ENCODE data around the gene METTL16.

The METTL16 gene

GRCh38 chr17:2376107-2376506, 135.6 kb downstream of the METTL16 start:
- TF ChIP-seq REST (IDR thresholded peaks at IDR 0.05; ENCODE audit: low read depth) (no peak), ZBTB7A (IDR thresholded peaks at IDR 0.05; ENCODE audit: low read depth) (no peak), TEAD4 (IDR thresholded peaks at IDR 0.05) (no peak), YY1 (IDR thresholded peaks at IDR 0.05; ENCODE audit: low read depth) (no peak), CEBPB (IDR thresholded peaks at IDR 0.05) (no peak), TAF1 (IDR thresholded peaks at IDR 0.05; ENCODE audit: low read depth) (no peak), EGR1 (IDR thresholded peaks at IDR 0.05) (no peak), USF1 (IDR thresholded peaks at IDR 0.05) (no peak), FOXM1 (IDR thresholded peaks at IDR 0.05; ENCODE audit: borderline replicate concordance, low read depth) (no peak), EP300 (IDR thresholded peaks at IDR 0.05; ENCODE audit: borderline replicate concordance) (no peak), TCF12 (IDR thresholded peaks at IDR 0.05; ENCODE audit: low read depth) (no peak), RAD21 (IDR thresholded peaks at IDR 0.05; ENCODE audit: low read depth) (no peak), CREB1 (IDR thresholded peaks at IDR 0.05; ENCODE audit: low read depth) (no peak), MAX (IDR thresholded peaks at IDR 0.05) (no peak), NFIC (IDR thresholded peaks at IDR 0.05) (no peak)

GRCh38 chr17:2375406-2375805, 136.3 kb downstream of the METTL16 start:
- TF ChIP-seq NFIC (IDR thresholded peaks at IDR 0.05) (no peak), EP300 (IDR thresholded peaks at IDR 0.05; ENCODE audit: borderline replicate concordance) (no peak), CREB1 (IDR thresholded peaks at IDR 0.05; ENCODE audit: low read depth) (no peak), TAF1 (IDR thresholded peaks at IDR 0.05; ENCODE audit: low read depth) (no peak), ZBTB7A (IDR thresholded peaks at IDR 0.05; ENCODE audit: low read depth) (no peak), RAD21 (IDR thresholded peaks at IDR 0.05; ENCODE audit: low read depth) (no peak), MAX (IDR thresholded peaks at IDR 0.05) (no peak), YY1 (IDR thresholded peaks at IDR 0.05; ENCODE audit: low read depth) (no peak), FOXM1 (IDR thresholded peaks at IDR 0.05; ENCODE audit: borderline replicate concordance, low read depth) (no peak), USF1 (IDR thresholded peaks at IDR 0.05) (no peak), REST (IDR thresholded peaks at IDR 0.05; ENCODE audit: low read depth) (no peak), TCF12 (IDR thresholded peaks at IDR 0.05; ENCODE audit: low read depth) (no peak), CEBPB (IDR thresholded peaks at IDR 0.05) (no peak), TEAD4 (IDR thresholded peaks at IDR 0.05) (no peak), EGR1 (IDR thresholded peaks at IDR 0.05) (no peak)

GRCh38 chr17:2374549-2375285, 137.0 kb downstream of the METTL16 start:
- no peak for TF ChIP-seq MAX (IDR thresholded peaks at IDR 0.05)
- no peak for TF ChIP-seq CEBPB (IDR thresholded peaks at IDR 0.05)
- TF ChIP-seq CREB1 (IDR thresholded peaks at IDR 0.05; ENCODE audit: low read depth) = no peak
- TF ChIP-seq RAD21 (IDR thresholded peaks at IDR 0.05; ENCODE audit: low read depth) = no peak
- no peak for TF ChIP-seq EP300 (IDR thresholded peaks at IDR 0.05; ENCODE audit: borderline replicate concordance)
- no peak for TF ChIP-seq TAF1 (IDR thresholded peaks at IDR 0.05; ENCODE audit: low read depth)
- TF ChIP-seq EGR1 (IDR thresholded peaks at IDR 0.05) = no peak
- TF ChIP-seq TCF12 (IDR thresholded peaks at IDR 0.05; ENCODE audit: low read depth) = no peak
- no peak for TF ChIP-seq TEAD4 (IDR thresholded peaks at IDR 0.05)
- TF ChIP-seq NFIC (IDR thresholded peaks at IDR 0.05) = no peak
- TF ChIP-seq ZBTB7A (IDR thresholded peaks at IDR 0.05; ENCODE audit: low read depth) = no peak
- no peak for TF ChIP-seq FOXM1 (IDR thresholded peaks at IDR 0.05; ENCODE audit: borderline replicate concordance, low read depth)

- TF ChIP-seq ZBTB7A (IDR thresholded peaks at IDR 0.05; ENCODE audit: low read depth) (no peak), NFIC (IDR thresholded peaks at IDR 0.05) (no peak), REST (IDR thresholded peaks at IDR 0.05; ENCODE audit: low read depth) (no peak), CREB1 (IDR thresholded peaks at IDR 0.05; ENCODE audit: low read depth) (no peak), RAD21 (IDR thresholded peaks at IDR 0.05; ENCODE audit: low read depth) (no peak), YY1 (IDR thresholded peaks at IDR 0.05; ENCODE audit: low read depth) (no peak), FOXM1 (IDR thresholded peaks at IDR 0.05; ENCODE audit: borderline replicate concordance, low read depth) (no peak), MAX (IDR thresholded peaks at IDR 0.05) (no peak), EGR1 (IDR thresholded peaks at IDR 0.05) (no peak), CEBPB (IDR thresholded peaks at IDR 0.05) (no peak), TAF1 (IDR thresholded peaks at IDR 0.05; ENCODE audit: low read depth) (no peak), TCF12 (IDR thresholded peaks at IDR 0.05; ENCODE audit: low read depth) (no peak), TEAD4 (IDR thresholded peaks at IDR 0.05) (no peak), EP300 (IDR thresholded peaks at IDR 0.05; ENCODE audit: borderline replicate concordance) (no peak), USF1 (IDR thresholded peaks at IDR 0.05) (no peak)
Measured at GRCh38 chr17:2373179-2373578, 138.5 kb downstream of the METTL16 start.
